HG02610 (cell line): ENCODE data around the gene GARIN5A.
"Not testable (repeated sequence)": the region's sequence is repeated elsewhere in the genome, so short reads cannot be mapped to it uniquely, and the experiment has no call there.

Source experiments
- ATAC-seq: cut with Tn5 transposase; IDR thresholded peaks from one replicate; pipeline ENCODE4 v1.9.1; 2021; ENCODE audit warnings: mild to moderate bottlenecking, moderate library complexity; ENCODE audit not compliant: unreplicated experiment

GARIN5A gene

DNA sequence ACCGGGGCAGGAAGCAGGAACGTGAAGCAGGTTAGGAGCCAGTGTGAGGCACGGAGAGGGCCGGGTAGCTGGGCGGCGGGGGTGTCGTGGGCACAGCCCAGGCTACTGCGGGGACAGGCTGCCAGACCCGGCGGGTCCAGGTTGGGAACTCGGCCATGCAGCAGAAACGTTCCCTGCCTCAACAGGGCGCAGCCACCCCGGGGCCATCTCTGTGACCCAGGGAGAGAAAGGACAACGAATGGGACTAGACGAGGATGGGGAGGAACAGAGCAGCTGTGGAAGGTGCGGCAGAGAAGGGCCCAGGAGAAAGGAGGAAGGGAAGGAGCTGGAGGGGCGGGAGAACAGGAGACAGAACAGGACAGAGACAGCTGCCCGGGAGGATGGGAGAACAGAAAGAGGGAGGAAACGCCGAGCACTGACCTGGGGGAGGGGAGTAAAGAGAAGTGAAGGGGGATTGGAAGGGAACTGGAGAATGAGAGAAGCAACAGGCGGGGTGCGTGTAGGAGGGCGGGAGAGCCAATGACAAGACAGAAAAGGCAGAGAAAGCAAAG, 12.9 kb upstream of the GARIN5A start:
- ATAC-seq, result no peak

- ATAC-seq, result no peak
These were observed 11.9 kb upstream of the GARIN5A start for GRCh38 chr19:50488389-50489194.

DNA sequence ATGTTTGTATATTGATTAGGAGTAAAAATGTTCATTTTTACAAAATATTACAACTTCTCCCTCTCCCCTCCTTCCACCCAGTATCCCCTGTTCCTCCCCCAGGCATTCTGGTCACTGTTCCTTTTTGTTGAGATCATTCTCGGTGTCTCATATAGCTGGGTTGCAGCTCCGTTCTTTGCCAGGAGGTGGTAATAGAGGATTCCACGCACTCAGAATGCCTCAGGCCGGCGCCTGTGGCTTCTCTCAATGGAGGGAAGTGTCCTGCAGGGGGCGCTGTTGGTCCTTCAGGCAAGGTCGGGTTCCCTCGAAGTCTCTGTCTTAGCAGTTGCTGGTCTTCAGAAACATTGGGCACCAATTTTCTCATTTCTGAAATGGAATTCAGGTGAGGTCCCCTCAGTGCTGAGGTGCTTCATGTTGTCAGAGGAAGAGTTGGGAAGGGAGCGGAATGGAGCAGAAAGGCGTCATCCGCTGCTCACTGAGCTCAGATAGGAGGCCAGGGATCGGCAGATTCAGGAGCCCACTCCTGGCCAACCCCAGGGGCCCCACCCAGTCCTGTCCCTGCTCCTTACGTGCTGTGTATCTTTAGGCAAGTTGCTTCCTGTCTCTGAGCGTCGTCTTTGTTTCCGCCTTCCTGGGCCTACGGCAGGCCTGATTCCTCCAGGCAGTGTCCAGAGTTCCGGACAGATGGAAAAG, 10.3 kb upstream of the GARIN5A start:
- no peak for ATAC-seq

GRCh38 chr19:50485284-50485955, 8.8 kb upstream of the GARIN5A start:
- no peak for ATAC-seq

DNA sequence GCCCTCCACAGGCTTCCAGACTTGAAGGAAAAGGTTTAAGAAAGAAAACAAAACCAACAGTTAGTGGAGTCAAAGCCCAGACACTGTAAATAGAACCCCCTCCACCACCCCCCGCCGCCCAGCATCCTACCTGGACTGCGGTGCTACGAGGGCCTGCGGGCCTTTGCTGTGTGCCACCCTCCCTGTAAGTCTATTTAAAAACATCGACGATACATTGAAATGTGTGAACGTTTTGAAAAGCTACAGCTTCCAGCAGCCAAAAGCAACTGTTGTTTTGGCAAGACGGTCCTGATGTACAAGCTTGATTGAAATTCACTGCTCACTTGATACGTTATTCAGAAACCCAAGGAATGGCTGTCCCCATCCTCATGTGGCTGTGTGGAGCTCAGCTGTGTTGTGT, 6.3 kb upstream of the GARIN5A start:
- ATAC-seq, result no peak

- ATAC-seq, result no peak
These were observed 5.7 kb upstream of the GARIN5A start for GRCh38 chr19:50482271-50482855.

- no peak for ATAC-seq
These were observed 4.9 kb upstream of the GARIN5A start for GRCh38 chr19:50481351-50482149.

DNA sequence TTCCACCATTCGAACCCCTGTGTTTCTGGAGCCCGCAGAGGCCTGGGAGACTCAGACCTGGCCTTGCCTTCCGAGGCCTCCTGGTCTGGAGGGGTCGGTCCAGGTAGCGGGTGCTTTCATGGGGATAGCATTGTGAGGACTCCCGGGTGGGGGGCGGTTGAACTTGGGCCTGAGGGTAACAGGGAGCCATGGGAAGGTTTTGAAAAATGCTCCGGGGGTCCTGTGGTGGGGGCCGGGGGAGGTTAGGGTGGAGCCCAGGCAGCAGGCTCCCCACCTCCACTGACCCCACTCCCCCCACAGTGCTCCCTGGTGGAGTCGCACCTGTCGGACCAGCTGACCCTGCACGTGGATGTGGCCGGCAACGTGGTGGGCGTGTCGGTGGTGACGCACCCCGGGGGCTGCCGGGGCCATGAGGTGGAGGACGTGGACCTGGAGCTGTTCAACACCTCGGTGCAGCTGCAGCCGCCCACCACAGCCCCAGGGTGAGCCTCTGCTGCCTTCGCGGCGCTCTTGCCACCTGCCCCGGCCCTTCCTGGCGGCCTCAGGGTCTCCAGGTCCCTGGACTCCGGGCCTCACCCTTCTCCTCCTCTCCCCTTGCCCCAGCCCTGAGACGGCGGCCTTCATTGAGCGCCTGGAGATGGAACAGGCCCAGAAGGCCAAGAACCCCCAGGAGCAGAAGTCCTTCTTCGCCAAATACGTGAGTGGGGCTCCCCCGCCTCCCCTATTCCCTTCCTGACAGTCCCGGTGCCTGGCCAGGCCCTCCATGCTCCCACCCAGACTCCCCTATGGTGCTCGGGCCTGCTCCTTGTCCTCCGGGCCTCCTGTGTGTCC, 3.8 kb upstream of the GARIN5A start:
- ATAC-seq, result no peak

DNA sequence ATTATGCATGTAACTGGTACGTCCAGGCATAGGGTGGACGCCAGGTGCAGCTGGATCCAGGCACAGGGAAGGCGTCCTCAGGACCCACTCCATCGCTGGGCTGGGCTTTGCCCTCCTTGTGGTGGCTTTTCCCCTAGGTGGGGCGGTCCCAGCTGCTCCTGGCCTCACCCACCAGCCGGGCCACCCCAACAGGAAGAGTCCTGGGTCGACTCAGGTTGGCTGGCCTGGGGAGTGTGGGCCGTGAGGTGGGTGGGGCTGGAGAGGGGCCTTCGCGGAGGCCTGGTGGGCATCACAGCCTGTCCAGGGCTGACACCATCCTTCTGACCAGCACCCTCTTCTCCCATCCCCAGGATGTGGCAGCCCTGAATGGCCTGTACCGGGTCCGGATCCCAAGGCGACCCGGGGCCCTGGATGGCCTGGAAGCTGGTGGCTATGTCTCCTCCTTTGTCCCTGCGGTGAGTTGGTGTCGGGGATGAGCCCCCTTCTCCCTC, 3.2 kb upstream of the GARIN5A start:
- ATAC-seq, result no peak

- no peak for ATAC-seq
These were observed 2.5 kb upstream of the GARIN5A start for GRCh38 chr19:50478901-50479715.

DNA sequence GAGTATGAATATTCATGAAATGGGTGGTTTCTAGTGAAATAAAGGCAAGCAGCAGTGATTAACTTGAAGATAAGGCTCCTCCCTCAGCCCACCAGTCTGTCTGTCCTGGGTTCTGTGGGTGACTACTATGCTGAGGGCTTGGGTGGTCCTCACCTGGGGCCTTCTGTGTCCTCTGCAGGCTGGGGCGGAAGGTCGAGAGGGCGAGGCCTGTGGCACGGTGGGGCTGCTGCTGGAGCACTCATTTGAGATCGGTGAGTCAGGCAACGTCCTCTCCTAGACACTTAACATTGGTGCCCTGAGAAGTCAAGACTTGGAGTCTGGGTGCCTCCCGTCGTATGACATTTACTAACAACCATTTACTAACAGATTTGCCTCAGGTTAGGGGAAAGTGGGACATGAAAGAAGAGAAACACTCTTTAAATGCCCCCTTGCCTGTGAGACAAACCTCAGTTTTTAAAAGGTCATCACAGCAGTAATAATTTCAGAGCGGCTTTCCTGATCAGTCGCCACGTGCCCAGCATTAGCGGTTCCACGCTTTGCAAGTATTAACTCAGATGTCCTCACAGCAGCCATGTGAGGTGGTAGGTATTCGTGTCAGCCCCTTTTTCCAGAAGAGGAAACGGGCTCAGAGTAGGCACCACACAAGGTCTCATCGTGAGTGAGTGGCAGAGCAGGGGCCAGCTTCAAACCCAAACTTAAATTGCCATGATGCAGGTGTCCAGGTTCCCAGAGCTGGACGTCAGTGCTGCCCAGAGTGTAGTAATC, 1.3 kb upstream of the GARIN5A start:
- ATAC-seq, result no peak

DNA sequence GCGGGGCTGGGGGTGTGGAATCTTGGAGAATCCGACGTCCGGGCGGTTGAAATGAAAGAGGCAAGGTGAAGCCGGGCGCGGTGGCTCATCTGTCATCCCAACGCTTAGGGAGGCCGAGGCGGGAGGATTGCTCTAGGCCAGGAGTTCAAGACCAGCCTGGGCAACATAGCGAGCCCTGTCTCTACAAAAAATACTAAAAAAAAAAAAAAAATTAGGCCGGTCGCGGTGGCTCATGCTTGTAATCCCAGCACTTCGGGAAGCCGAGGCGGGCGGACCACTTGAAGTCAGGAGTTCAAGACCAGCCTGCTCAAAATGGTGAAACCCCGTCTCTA, 225 bp upstream of the GARIN5A start:
- ATAC-seq, result no peak

DNA sequence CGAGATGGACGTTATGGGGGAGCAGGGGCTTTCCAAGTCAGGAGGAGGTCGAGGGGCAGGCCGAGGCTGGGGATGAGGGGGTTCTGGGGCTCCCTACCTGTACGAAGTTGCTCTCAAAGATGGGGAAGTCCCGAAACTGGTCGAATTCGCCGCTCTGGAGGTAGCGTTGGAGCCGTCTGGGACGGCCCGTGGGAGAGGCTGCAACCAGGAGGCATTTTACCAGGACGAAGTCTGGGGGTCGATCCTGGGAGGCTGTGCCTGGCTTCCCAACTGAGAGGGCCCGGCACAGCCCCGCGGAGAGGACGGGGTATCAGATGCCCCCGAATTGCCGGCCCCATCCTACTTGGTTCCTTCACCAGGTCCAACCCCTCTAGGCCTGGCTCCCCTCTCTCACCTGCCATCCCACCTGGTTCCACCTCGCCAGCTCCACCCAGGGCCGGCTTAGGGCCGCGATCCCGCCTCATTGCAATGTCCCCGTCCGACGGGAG, 868 bp downstream of the GARIN5A start:
- ATAC-seq, result no peak

DNA sequence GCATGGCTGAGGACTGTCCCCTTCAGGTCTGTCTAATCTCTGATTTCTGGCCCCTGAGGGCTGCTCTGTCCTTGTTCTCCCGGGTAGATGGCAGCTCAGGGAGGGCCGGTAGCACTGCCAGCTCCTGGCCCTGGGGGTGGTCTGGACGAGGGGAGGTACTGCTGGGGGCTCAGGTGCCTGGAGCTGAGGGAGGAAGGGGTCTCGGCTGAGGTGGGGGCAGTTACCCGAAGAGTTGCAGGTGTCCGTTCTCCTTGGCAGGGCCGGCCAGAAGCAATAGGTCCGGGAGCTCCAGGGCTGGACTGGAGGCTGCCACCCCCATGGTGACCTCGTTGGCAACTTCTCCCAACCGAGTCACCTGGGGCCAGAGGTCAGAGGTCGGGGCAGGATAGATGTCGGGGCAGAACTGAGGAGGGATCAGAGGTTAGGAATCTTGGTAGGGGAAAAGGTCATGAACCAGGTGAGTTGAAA, 1.5 kb downstream of the GARIN5A start:
- ATAC-seq, result no peak

GRCh38 chr19:50473336-50473735, 3.3 kb downstream of the GARIN5A start:
- not testable (repeated sequence) for ATAC-seq

DNA sequence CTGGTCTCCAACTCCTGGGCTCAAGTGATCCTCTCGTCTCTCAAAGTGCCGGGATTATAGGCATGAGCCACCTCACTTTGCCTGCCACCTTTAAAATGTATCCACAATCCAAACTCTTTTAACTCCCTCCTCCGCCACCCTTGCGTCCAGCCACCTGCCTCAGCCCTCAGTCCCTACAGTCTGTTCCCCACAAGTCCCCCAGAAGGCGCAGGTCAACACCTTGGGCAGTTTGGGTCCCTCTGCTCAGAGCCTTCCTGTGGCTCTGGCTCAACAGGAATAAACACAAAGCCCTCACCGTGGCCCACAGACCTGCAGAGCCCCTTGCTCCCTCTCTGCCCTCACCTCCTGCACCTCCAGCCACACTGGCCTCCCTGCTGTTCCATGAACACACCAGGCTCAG, 7.8 kb downstream of the GARIN5A start:
- no peak for ATAC-seq

DNA sequence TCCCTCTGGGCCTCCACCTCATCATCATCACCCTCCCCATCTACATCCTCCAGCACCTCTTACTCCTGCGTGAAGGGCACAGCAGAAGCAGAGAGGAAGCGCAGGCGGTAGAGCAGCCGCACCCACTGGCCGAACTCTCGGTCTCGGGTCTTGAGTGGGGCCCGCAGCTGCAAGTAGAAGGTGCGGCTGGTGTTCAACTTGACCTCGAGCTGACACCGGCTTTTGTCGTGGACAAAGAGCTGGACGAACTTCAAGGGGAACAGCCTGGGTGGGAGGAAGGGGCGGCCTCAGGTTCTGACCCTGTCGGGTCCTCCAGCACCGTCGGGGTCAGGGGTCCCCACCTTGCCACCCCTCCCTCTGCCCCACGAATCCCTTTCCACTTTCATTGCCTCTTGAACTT, 9.1 kb downstream of the GARIN5A start:
- no peak for ATAC-seq

DNA sequence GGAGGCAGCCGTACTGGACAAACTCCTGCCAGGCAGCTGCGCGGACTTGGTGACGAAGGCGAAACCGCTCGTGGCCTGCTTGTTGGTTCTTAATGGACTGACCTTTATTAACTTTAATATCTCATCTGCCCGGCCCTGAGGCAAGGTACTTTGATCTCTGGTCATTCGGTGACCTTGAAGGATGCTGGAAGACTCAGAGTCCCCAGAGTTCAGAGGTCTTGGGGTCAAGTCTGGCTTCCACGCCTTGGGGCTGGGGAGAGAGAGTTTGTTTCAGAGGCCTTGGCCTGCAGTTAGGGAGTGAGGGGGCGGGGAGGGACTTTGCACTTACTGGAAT, 10.0 kb downstream of the GARIN5A start:
- ATAC-seq, result no peak
